ENCODE results near the gene ISCU.

ISCU gene

DNA sequence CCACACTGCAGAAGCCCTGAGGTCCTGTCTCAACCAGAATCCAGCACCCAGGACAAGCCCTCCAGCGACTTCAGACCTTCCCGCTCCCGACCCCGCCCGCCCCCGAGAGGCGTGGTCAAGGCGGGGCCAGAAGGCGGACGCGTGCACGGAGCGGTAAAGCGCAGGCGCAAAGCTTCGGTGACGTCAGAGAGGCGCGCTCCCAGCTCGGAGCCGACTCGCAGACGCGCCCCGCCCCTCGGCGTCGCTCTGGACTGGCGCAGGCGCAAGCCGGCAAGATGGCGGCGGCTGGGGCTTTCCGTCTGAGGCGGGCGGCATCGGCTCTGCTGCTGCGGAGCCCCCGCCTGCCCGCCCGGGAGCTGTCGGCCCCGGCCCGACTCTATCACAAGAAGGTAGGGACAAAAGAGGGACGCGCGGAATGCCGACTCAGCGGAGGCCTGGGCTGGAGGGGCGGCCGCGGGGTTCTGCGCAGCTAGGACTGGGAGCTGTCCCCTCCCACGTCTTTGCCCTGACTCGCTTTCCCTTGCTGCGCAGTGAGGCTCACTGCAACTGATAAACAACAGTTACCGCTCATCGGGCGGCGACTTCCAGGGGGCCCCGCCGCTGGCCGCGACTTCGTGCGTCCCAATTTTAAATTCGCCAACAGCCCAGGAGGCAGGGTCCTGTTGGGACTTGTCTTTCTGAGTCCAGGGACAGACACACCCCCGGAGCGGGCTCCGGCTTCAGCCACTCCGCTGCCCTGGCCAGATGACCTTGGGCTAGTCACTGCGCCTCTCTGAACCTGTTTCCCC lies at the start of gene ISCU:
TSS of gene ISCU (plus strand) at position 249 of the 788 bp plus-strand sequence. CDS start at position 276, 27 bp downstream.
- DNase-seq: peak; percentile 93

DNA sequence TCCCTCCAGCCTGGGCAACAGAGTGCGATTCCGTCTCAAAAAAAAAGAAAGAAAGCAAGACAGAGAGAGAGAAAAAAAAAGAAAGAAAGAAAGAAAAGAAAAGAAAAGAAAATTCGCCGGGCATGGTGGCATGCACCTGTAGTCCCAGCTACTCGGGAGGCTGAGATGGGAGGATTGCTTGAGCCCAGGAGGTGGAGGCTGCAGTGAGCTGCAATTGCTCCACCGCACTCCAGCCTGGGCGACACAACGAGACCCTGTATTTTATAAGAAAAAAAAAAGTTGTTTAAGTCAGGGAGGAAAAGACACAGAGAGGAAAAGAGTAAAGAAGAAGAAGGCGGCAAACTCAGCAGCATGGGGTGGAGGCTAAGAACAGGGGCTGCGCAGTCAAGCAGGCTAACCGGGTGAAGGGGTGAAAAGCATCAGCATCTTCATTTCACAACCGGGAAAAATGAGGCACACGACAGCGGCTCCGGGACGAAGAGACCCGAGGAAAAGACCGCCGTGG lies 47.9 kb upstream of the ISCU start:
- DNase-seq: no peak

DNA sequence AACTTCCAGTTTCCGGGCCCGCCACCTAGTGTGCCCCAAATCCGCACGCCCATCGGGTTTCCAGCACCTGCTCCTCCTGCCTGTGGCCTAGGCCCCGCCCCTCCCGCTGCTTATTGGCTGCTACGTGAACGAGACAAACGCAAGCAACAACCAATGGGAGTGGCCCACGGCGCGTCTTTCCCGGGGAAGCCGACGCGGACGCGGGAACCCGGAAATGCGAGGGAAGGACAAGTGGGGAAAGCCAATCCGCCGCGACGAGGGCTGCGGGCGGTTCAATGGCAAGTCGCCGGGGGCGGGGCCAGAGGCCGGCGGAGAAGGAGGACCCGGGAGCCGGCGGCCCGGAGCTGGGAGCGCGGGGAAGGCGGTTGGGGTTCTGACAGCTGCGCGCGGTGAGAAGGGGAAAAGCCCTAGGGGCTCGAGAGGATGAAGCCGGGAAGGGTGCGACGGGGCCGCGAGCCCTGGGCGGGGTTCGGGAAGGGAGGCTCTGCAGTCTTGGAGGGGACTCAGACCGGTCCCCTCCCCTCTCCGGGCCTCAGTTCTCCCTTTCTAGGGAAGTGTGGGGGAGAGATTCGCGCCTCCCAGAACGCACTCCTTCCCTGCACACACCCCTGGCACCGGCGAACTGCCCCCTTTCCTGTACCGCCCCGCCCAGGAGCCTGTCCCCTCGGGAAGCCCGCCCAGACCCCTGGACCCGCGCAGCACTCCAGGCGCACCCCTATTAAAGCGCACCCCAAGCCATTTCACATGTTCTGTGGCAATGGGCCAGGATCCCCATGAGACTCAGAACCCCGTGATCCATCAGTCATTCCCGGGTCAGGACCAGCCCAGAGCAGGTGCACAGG lies 47.2 kb upstream of the ISCU start, which contains the start of gene FICD:
TSS of gene FICD (plus strand) at position 305 of the 842 bp plus-strand sequence. CDS start 1,696 bp downstream, outside the sequence.
- DNase-seq: peak; percentile 98

- DNase-seq: no peak
These were observed 46.5 kb upstream of the ISCU start for GRCh38 chr12:108515916-108516315.

- DNase-seq: no peak
These were observed 45.7 kb upstream of the ISCU start for GRCh38 chr12:108516511-108517275.

GRCh38 chr12:108517288-108518100 lies 44.9 kb upstream of the ISCU start:
- DNase-seq: no peak

DNA sequence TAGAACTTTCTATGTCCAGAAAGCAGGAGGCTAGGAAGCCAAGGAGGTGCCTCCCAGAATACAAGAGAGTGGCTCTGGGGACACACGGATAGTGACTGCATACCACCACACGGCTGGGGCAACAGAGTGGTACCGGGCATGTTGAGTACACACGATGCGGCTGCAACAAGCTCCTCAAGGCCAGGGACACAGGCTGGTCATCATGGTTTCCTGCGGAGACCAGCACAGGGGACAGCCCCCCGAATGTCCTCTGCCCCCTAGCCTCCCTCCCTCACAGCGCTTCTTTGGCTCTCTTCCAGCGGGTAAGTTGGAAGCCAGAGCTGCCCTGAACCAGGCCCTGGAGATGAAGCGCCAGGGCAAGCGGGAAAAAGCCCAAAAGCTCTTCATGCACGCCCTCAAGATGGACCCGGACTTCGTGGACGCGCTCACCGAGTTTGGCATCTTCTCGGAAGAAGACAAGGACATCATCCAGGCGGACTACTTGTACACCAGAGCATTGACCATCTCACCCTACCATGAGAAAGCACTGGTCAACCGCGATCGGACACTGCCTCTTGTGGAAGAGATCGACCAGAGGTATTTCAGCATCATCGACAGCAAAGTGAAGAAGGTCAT lies 44.2 kb upstream of the ISCU start:
- DNase-seq: no peak

- no peak for DNase-seq
These were observed 43.5 kb upstream of the ISCU start for GRCh38 chr12:108518716-108519496.

- DNase-seq: no peak
These were observed 42.8 kb upstream of the ISCU start for GRCh38 chr12:108519558-108519957.

DNA sequence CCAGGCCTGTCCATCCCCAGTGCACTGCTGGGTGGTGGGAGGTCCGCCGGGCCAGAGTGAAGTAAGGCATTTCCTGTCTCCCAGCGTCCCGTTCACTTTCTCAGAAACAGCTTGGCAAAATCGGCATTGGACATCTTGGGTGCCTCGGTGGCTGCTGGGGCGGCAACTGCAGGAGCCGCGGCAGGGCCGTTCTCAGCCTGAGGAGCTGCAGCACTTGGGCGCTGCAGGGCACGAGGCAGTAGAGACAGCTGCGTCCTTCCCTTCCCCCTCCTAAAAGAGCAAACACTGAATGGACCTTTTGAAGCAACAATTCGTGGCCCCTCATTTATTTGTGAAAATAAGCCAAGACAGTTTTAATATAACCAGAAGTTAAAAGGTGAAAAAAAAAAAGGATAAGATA lies 39.0 kb upstream of the ISCU start:
- DNase-seq: no peak

DNA sequence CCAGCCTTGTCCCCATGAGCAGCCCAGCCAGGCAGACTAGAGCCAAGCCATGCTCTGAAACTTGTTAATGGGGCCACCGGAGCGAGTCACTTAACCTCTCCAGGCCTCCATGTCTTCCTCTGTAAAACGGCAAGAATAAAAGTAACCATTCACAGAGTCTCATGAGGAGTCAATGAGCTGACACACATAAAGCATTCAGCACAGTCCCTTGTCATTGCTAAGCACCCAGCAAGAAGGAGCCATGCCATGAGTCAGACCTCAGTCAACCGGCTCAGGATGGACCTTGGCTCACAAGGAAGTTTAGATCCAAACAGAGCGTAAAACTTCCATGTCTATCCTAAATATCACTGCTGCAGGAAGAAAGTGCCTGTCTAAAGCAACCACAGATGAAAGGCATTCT lies 36.7 kb upstream of the ISCU start:
- DNase-seq: no peak

- DNase-seq: no peak
These were observed 35.8 kb upstream of the ISCU start for GRCh38 chr12:108526482-108527165.

GRCh38 chr12:108527166-108527496 lies 35.3 kb upstream of the ISCU start:
- no peak for DNase-seq

DNA sequence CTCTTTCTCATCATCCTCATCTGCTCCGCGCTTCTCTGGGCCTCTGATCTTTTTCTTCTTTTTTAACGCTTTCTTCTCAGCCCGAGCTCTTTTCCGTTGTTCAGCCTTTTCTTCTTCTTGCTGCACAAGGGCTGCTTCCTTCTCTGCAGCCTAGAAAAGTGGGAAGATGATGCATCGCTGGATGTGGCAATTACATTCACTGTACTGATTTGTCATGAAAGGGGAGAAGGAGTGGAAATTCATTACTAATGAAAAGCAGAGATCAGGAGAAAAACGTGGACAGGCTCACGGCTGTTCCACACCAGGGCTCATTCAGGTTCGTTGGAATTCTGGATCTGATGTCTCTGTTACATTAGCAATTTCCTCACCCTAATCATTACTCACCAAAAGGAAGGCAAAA lies 32.2 kb upstream of the ISCU start:
- DNase-seq: no peak

DNA sequence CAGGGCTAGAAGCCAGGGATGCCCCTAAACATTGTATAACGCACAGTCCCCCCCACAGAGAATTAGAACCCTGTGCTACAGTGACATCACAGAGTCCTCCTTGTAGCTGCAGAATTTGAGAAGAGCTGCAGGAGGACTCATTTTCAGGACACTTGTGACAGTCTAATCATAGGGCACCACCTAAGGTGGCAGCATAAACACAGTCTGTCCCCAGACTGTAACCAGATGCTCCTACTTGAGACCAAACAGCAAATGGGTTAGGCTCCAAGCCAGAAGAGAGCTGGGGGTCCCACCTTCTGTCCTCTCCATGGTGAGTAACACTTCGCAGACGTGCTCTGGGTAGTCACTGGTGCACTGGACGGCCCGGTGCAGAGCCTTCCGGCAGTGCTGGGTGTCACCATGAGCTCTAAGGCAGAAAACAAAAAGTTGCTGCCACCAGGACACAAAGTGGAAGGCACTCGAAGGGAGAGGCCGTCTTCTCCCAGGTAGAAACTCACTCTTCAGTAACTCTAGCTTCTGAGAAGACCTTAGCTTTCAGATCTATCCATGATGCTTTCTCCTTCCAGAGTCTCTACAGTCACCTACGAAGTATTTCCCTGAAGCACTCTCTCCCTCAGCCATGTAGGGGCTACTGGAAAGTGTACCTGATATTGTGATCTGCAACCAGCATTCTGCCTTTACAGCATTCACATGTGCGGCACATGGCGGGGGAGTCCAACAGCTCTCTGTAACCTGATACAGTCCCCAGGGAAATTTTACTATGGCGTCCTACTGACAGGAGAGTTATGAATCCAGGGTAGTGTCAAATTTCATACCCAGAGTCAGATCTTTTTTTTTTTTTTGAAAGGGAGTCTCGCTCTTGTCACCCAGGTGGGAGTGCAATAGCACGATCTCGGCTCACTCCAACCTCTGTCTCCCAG lies 30.2 kb upstream of the ISCU start:
- peak; percentile 69 for DNase-seq

- DNase-seq: no peak
These were observed 24.2 kb upstream of the ISCU start for GRCh38 chr12:108538146-108538545.

- DNase-seq: no peak
These were observed 23.7 kb upstream of the ISCU start for GRCh38 chr12:108538616-108539195.

DNA sequence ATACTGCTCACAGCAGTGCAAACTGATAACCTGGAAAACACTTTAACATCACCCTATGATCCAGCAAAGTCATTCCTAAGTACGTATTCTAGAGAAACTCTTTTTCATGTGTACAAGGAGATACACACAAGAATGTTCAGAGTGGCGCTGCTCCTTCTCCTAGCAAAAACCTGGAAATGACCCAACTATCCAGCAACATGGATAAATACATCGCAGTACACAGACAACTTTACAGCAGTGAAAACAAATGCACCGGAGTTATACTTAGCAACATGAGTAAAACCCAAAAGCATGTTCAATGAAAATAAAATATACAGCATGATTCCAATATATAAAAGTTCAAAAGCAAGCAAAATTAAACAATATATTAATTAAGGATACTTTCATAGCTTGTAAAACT lies 20.1 kb upstream of the ISCU start:
- no peak for DNase-seq

- DNase-seq: no peak
These were observed 18.7 kb upstream of the ISCU start for GRCh38 chr12:108543652-108544051.
